Breast epithelium (tissue), 4 donors: ENCODE results near the gene CABCOCO1. TPM values are rescaled to one million over a fixed set of nuclear protein-coding genes. Genes with fewer than 3 reads are reported as not detected.

Source experiments
- DNase-seq, 2 donors: peaks; one replicate each; pipeline ENCODE4 v3.0.0-alpha.2; 2019; ENCODE audit warnings: low spot score in 2 of 2
- H3K27ac ChIP-seq, 2 donors: fragments of 200-600 bp; sonication (generic) in 1 of 2; one replicate each; pipeline ENCODE4 v1.5.1; 2016 to 2019; ENCODE audit warnings: mild to moderate bottlenecking in 1 of 2
- H3K27me3 ChIP-seq, 2 donors: fragments of 200-600 bp; sonication (generic) in 1 of 2; one replicate each; pipeline versions ENCODE4 v1.5.1 to v1.6.0; 2017 to 2019; ENCODE audit warnings: control low read depth in 1 of 2, mild to moderate bottlenecking in 1 of 2
- H3K36me3 ChIP-seq: fragments of 200-600 bp; one replicate; pipeline ENCODE4 v1.5.1; 2019
- H3K4me1 ChIP-seq, 2 donors: fragments of 200-600 bp; sonication (generic); one replicate each; pipeline ENCODE4 v1.5.1; 2016 to 2019; ENCODE audit warnings: control low read depth in 1 of 2
- H3K4me3 ChIP-seq, 3 donors: fragments of 200-600 bp; sonication (generic); 1 replicate in 2 of 3; 2 replicates in 1 of 3; pipeline ENCODE4 v1.5.1; 2016 to 2019; ENCODE audit warnings: mild to moderate bottlenecking in 3 of 3, moderate library complexity in 2 of 3
- H3K9me3 ChIP-seq, 2 donors: fragments of 200-600 bp; sonication (generic) in 1 of 2; one replicate each; pipeline ENCODE4 v1.5.1; 2016 to 2019; ENCODE audit warnings: control low read depth in 1 of 2
- POLR2A ChIP-seq: fragments of 450-650 bp; IDR thresholded peaks from one replicate; pipeline ENCODE4 v1.6.1; 2016; ENCODE audit warnings: antibody characterized with exemption, mild to moderate bottlenecking, moderate library complexity
- POLR2AphosphoS5 ChIP-seq, 3 donors: sonication (generic); formaldehyde crosslinking; IDR thresholded peaks; one replicate each; pipeline ENCODE4 v1.6.1; 2017; ENCODE audit warnings: antibody characterized with exemption in 3 of 3
- intact Hi-C: fragments of 100-400 bp; cut with DNase I; formaldehyde crosslinking; loops from one replicate; pipeline ENCODE4 v1.15.1; 2023; ENCODE audit warnings: low total_unique reads
- total RNA-seq, 3 donors: library from RNA; depleted of rRNA; stranded (reverse); fragments of >200 nt; gene quantifications; one replicate each; pipeline ENCODE4 v1.1.0, GENCODE V29; 2016
- TF ChIP-seq, protein P1 (sequence below), 3 donors: fragments of 450-650 bp; IDR thresholded peaks; one replicate each; pipeline ENCODE4 v1.5.1; 2016 to 2017; ENCODE audit warnings: antibody characterized with exemption in 3 of 3, mild to moderate bottlenecking in 3 of 3, moderate library complexity in 3 of 3

The CABCOCO1 gene
- total RNA-seq, 3 donors from 2014 or later: 0.16 to 1.3 (median 1.2) TPM

DNA sequence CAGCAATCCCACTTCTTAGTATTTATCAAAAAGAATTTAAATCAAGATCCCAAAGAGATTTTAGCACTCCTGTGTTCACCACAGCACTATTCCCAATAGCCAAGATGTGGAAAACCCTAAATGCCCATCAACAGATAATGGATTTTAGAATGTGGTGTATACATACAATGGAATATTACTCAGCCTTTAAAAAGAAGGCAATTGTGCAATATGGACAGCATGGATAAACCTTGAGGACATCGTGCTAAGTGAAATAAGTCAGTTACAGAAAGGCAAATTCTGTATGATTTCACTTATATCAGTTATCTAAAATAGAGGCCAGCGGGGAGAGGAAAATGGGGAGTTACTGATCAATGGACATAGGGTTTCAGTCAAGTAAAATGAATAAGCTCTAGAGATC lies 66.9 kb downstream of the CABCOCO1 start:
- DNase-seq: no peak
- no peaks in the 10 kb centered on the region for H3K4me1 ChIP-seq
- no peaks in the 10 kb centered on the region for H3K36me3 ChIP-seq
- TF ChIP-seq, protein P1, sequence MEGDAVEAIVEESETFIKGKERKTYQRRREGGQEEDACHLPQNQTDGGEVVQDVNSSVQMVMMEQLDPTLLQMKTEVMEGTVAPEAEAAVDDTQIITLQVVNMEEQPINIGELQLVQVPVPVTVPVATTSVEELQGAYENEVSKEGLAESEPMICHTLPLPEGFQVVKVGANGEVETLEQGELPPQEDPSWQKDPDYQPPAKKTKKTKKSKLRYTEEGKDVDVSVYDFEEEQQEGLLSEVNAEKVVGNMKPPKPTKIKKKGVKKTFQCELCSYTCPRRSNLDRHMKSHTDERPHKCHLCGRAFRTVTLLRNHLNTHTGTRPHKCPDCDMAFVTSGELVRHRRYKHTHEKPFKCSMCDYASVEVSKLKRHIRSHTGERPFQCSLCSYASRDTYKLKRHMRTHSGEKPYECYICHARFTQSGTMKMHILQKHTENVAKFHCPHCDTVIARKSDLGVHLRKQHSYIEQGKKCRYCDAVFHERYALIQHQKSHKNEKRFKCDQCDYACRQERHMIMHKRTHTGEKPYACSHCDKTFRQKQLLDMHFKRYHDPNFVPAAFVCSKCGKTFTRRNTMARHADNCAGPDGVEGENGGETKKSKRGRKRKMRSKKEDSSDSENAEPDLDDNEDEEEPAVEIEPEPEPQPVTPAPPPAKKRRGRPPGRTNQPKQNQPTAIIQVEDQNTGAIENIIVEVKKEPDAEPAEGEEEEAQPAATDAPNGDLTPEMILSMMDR (IDR thresholded peaks at IDR 0.05): no peak
- TF ChIP-seq POLR2A (no peak), POLR2AphosphoS5 (IDR thresholded peaks at IDR 0.05) (no peak)
- peaks cover 0 to 6% of the 10 kb centered on the region in 2 donors for H3K9me3 ChIP-seq
- intact Hi-C loops: loop anchor here (5.0 kb wide), 1 partner anchor 578 kb away; no protein-coding TSS in a partner anchor
- no peaks in the 10 kb centered on the region for H3K27me3 ChIP-seq
- no peak overlapping the region for H3K27ac ChIP-seq
- H3K4me3 ChIP-seq: no peak overlapping the region

GRCh38 chr10:61730671-61731070 lies 67.9 kb downstream of the CABCOCO1 start:
- TF ChIP-seq POLR2AphosphoS5 (IDR thresholded peaks at IDR 0.05): no peak
- TF ChIP-seq, protein P1 (IDR thresholded peaks at IDR 0.05): no peak
- TF ChIP-seq POLR2A: no peak
- no peak for DNase-seq
- no peaks in the 10 kb centered on the region for H3K9me3 ChIP-seq
- H3K36me3 ChIP-seq: no peaks in the 10 kb centered on the region
- intact Hi-C loops: no loop called here
- H3K4me3 ChIP-seq: no peak overlapping the region
- no peaks in the 10 kb centered on the region for H3K27me3 ChIP-seq
- no peaks in the 10 kb centered on the region for H3K4me1 ChIP-seq
- no peak overlapping the region for H3K27ac ChIP-seq

DNA sequence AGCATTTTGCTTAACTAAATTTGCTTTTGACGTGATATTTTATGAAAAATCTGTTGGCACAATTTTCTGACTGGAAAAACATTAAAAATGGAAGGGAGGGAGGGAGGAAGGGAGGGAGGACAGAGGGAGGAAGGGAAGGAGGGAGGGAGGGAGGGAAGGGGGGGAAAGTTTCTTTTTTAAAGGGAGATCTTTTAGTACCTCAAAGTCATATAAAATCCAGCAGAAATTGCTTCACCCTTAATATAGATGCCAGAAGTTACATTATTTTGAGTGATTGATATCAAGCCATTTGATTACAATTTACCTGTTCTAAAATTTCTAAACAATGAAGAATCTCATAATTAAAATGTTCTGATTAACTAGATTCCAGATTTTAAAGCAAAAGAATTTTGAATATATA lies 68.9 kb downstream of the CABCOCO1 start:
- no peak for DNase-seq
- no peaks in the 10 kb centered on the region for H3K36me3 ChIP-seq
- H3K9me3 ChIP-seq: no peaks in the 10 kb centered on the region
- intact Hi-C loops: no loop called here
- H3K27me3 ChIP-seq: no peaks in the 10 kb centered on the region
- no peak overlapping the region for H3K27ac ChIP-seq
- no peak overlapping the region for H3K4me3 ChIP-seq
- no peaks in the 10 kb centered on the region for H3K4me1 ChIP-seq
- no peak for TF ChIP-seq POLR2AphosphoS5 (IDR thresholded peaks at IDR 0.05)
- TF ChIP-seq, protein P1 (IDR thresholded peaks at IDR 0.05): no peak
- no peak for TF ChIP-seq POLR2A

DNA sequence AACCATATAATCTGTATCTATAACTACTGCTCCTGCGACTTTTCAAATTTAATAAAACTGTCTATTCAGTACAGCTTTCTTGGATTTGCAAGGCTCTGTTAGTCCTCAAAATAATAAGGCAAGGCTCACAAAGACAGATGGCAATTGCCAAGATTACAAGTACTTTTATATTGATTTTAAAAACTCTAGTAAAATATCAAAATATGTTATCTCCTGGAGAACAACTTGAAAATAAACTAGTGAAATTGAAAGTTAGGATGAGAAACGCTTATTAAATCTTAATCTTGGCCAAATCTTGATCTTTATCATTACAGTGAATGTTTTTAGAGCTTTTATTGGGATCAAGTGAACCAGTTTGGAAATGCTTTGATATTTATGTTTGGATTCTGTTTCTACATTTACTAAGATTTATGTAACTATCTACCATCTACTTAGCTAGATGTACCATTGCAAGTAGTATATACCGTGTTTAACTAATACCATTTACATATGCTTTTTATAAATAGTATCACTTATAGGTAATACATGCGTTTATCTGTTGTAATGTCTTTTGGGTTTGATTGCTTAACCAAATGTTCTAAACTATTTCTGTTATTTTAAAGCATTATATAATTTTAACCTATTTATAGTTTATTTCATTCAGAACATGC lies 70.0 kb downstream of the CABCOCO1 start:
- Histone ChIP-seq H3K4me1 (no peaks in the 10 kb centered on the region), H3K9me3 (no peaks in the 10 kb centered on the region), H3K27ac (no peak overlapping the region), H3K4me3 (no peak overlapping the region), H3K36me3 (no peaks in the 10 kb centered on the region), H3K27me3 (no peaks in the 10 kb centered on the region)
- intact Hi-C loops: no loop called here
- TF ChIP-seq POLR2A (no peak), POLR2AphosphoS5 (IDR thresholded peaks at IDR 0.05) (no peak)
- TF ChIP-seq, protein P1 (IDR thresholded peaks at IDR 0.05): no peak
- no peak for DNase-seq

- intact Hi-C loops: no loop called here
- Histone ChIP-seq H3K36me3 (no peaks in the 10 kb centered on the region), H3K4me1 (no peaks in the 10 kb centered on the region), H3K4me3 (no peak overlapping the region), H3K27me3 (no peaks in the 10 kb centered on the region), H3K27ac (no peak overlapping the region), H3K9me3 (no peaks in the 10 kb centered on the region)
- TF ChIP-seq POLR2A: no peak
- TF ChIP-seq POLR2AphosphoS5 (IDR thresholded peaks at IDR 0.05): no peak
- TF ChIP-seq, protein P1 (IDR thresholded peaks at IDR 0.05): peak in 2 of 3 donors; percentile 46 to 52
- DNase-seq: no peak
These were observed 70.7 kb downstream of the CABCOCO1 start for GRCh38 chr10:61733358-61733940.
